Measurements from ENCODE around the gene IP6K2. TPM values are rescaled to one million over a fixed set of nuclear protein-coding genes. Genes with fewer than 3 reads are reported as not detected.

Gene IP6K2
- total and polyA plus RNA-seq, 2 of the 8 experiments (the other 6 are each of a cell fraction or from before 2014, with no cell fraction given), result 95.8 to 144 TPM

- H3K23ac ChIP-seq (ENCODE audit: insufficient read length), result no peak overlapping the region
- no peak overlapping the region for H3K27ac ChIP-seq (ENCODE audit: low read depth, low read length)
- H2AFZ ChIP-seq (ENCODE audit: low read length), result no peak overlapping the region
- no peak for FAIRE-seq
- POLR2A ChIA-PET (ENCODE audit: partially characterized antibody), result interaction anchor here (1.2 to 1.6 kb wide), 2 partner anchors 12 to 26 kb away, joined by 3 read pairs; no protein-coding TSS in a partner anchor
- H2BK12ac ChIP-seq (ENCODE audit: low read depth, low read length), result no peak overlapping the region
- H3K79me2 ChIP-seq (ENCODE audit: control insufficient read depth in 1 of 2, insufficient read depth in 2 of 2, low read length in 2 of 2), result no peaks in the 10 kb centered on the region
- H3K18ac ChIP-seq (ENCODE audit: extremely low read depth, low read length), result no peak overlapping the region
- H3K4me3 ChIP-seq (ENCODE audit: extremely low read depth in 1 of 4, insufficient read depth in 2 of 4, low read depth in 3 of 4, low read length in 4 of 4), result no peak overlapping the region
- H3K79me1 ChIP-seq (ENCODE audit: low read depth, low read length), result no peaks in the 10 kb centered on the region
- H2BK5ac ChIP-seq (ENCODE audit: low read depth, low read length), result no peak overlapping the region
- 79% methylated on average over 1 of the region's 1 CpG; no CpG with 5 or more reads in 1 of the 2 experiments for WGBS, 2 experiments (ENCODE audit: extremely low coverage in 1 of 2, insufficient coverage in 1 of 2, insufficient read length in 1 of 2, insufficient replicate concordance in 2 of 2, low coverage in 1 of 2, low lambda C conversion rate in 2 of 2, missing lambda C conversion rate in 1 of 2)
- H4K20me1 ChIP-seq (replicated peaks in 1 of 2; ENCODE audit: control insufficient read depth in 1 of 2, insufficient read depth in 2 of 2, low read length in 2 of 2), result no peaks in the 10 kb centered on the region
- H3K4me2 ChIP-seq (ENCODE audit: insufficient read depth in 1 of 2, low read depth in 2 of 2, low read length in 2 of 2), result no peak overlapping the region
- H3K56ac ChIP-seq (replicated peaks; ENCODE audit: insufficient read length, low read depth, low read length), result no peak overlapping the region
- no peaks in the 10 kb centered on the region for H3K9me3 ChIP-seq (ENCODE audit: insufficient read depth in 2 of 2, low read depth in 1 of 2, low read length in 1 of 2)
- no peaks in the 10 kb centered on the region for H3K23me2 ChIP-seq (ENCODE audit: low read depth, low read length)
- no peak overlapping the region for H2AK5ac ChIP-seq (ENCODE audit: low read depth, low read length)
- no peaks in the 10 kb centered on the region for H3K27me3 ChIP-seq (replicated peaks in 1 of 4; ENCODE audit: control insufficient read depth in 3 of 4, extremely low read depth in 1 of 4, insufficient read depth in 3 of 4, low read length in 3 of 4)
- peaks cover 0 to 7% (median 0%) of the 10 kb centered on the region in 4 experiments; a peak in 5 of 7 replicates for H3K4me1 ChIP-seq (replicated peaks in 1 of 4; ENCODE audit: control insufficient read depth in 3 of 4, insufficient read depth in 4 of 4, low read length in 3 of 4)
- no peak overlapping the region for H4K8ac ChIP-seq (ENCODE audit: extremely low read depth, insufficient read depth, low read length)
- H4K91ac ChIP-seq (replicated peaks; ENCODE audit: insufficient read length, low read length), result no peak overlapping the region
- no peak overlapping the region for H3K4ac ChIP-seq (replicated peaks; ENCODE audit: insufficient read length, low read depth, low read length)
- CTCF ChIA-PET (ENCODE audit: partially characterized antibody), result interaction anchor here (0.6 to 3.2 kb wide), 6 partner anchors 11 to 1579 kb away, joined by 3 to 19 read pairs (median 6); no protein-coding TSS in a partner anchor
- H3K14ac ChIP-seq (ENCODE audit: insufficient read length), result no peak overlapping the region
- H3K36me3 ChIP-seq (ENCODE audit: control insufficient read depth in 2 of 4, insufficient read depth in 4 of 4, low read length in 3 of 4), result peaks cover 0 to 2% (median 0%) of the 10 kb centered on the region in 4 experiments; a peak in 1 of 8 replicates
- no peak overlapping the region for H2BK120ac ChIP-seq (replicated peaks; ENCODE audit: low read depth, low read length)
- peak in 2 of 3 experiments; percentile 9 to 13; a peak in 2 of 4 replicates for TF ChIP-seq CTCF (IDR thresholded peaks at IDR 0.05; ENCODE audit: control extremely low read depth in 1 of 3, insufficient read depth in 1 of 3, low read depth in 1 of 3, low read length in 3 of 3)
- no peak for TF ChIP-seq SIN3A (conservative IDR thresholded peaks at IDR 0.05 in 1 of 2, IDR thresholded peaks at IDR 0.05 in 1 of 2; ENCODE audit: low read depth in 1 of 2, low read length in 2 of 2)
- peak; percentile 43 to 44 for TF ChIP-seq RAD21 (IDR thresholded peaks at IDR 0.05 in 1 of 2, conservative IDR thresholded peaks at IDR 0.05 in 1 of 2; ENCODE audit: low read depth in 2 of 2, low read length in 2 of 2)
- no peak overlapping the region for H3K9ac ChIP-seq (replicated peaks in 1 of 4; ENCODE audit: extremely low read depth in 1 of 4, low read depth in 3 of 4, low read length in 3 of 4)
- H2BK15ac ChIP-seq (ENCODE audit: low read length), result no peak overlapping the region
- H2BK20ac ChIP-seq (ENCODE audit: low read length), result no peak overlapping the region
- no peak for DNase-seq (ENCODE audit: low read depth in 1 of 2, low spot score in 2 of 2)
- no peak overlapping the region for H4K5ac ChIP-seq (ENCODE audit: insufficient read length, low read depth, low read length)
Measured at GRCh38 chr3:48765376-48765775, 48.4 kb upstream of the IP6K2 start.
